BJ (cell line): ENCODE data around the gene CTNNA2. TPM values are rescaled to one million over a fixed set of nuclear protein-coding genes. Genes with fewer than 3 reads are reported as not detected.

Experiments used
- CTCF ChIA-PET: fragments of 350-600 bp; formaldehyde crosslinking; extraction: SDS; loops from one replicate; lab custom pipeline; 2021; ENCODE audit warnings: antibody characterized with exemption, inconsistent platforms; lab: Yijun Ruan, JAX
- POLR2A ChIA-PET: fragments of 300-600 bp; sonication (Branson Sonifier 250); formaldehyde crosslinking; extraction: SDS; loops from one replicate; lab custom pipeline; 2021; ENCODE audit warnings: antibody characterized with exemption; lab: Charles Lee
- DNase-seq: peaks from one replicate; pipeline ENCODE4 v3.0.0-alpha.2; 2011; ENCODE audit warnings: low read depth
- H3K27me3 ChIP-seq: 2 replicates; pipeline ENCODE4 v1.6.0; 2011; ENCODE audit warnings: low read length; ENCODE audit not compliant: control insufficient read depth, insufficient read depth
- H3K36me3 ChIP-seq: 2 replicates; pipeline ENCODE4 v1.5.1; 2011; ENCODE audit warnings: low read length; ENCODE audit not compliant: control insufficient read depth, insufficient read depth
- H3K4me3 ChIP-seq: 2 replicates; pipeline ENCODE4 v1.5.1; 2011; ENCODE audit warnings: low read depth, mild to moderate bottlenecking, control low read depth, low read length
- CTCF ChIP-seq: IDR thresholded peaks from 2 replicates; pipeline ENCODE4 v1.5.1; 2011; ENCODE audit warnings: low read depth, mild to moderate bottlenecking, control low read depth, inconsistent platforms, low read length, moderate library complexity; ENCODE audit not compliant: insufficient read depth
- polyA plus RNA-seq: library from polyadenylated mRNA; depleted of rRNA; stranded (reverse); fragments of >200 nt; gene quantifications from 2 replicates; pipeline ENCODE4 v1.2.3, GENCODE V29; 2011

Gene CTNNA2
- polyA plus RNA-seq, 1 experiment, result not detected

- POLR2A ChIA-PET, result no interaction called here
- H3K4me3 ChIP-seq, result no peak overlapping the region
These were observed 1055.2 kb downstream of the CTNNA2 start for GRCh38 chr2:80568011-80568410.

GRCh38 chr2:80573167-80573566, 1060.3 kb downstream of the CTNNA2 start:
- ChIA-PET CTCF (no interaction called here), POLR2A (no interaction called here)
- H3K27me3 ChIP-seq, result no peaks in the 10 kb centered on the region
- no peaks in the 10 kb centered on the region for H3K36me3 ChIP-seq
- TF ChIP-seq CTCF, result no peak
- H3K4me3 ChIP-seq, result no peak overlapping the region
- DNase-seq, result no peak

More at GRCh38 chr2:80568011-80568410, 1055.2 kb downstream of the CTNNA2 start:
- H3K27me3 ChIP-seq, result no peaks in the 10 kb centered on the region
- TF ChIP-seq CTCF, result no peak
- H3K36me3 ChIP-seq, result no peaks in the 10 kb centered on the region
- DNase-seq, result no peak
- CTCF ChIA-PET, result no interaction called here

- CTCF ChIA-PET, result no interaction called here
- DNase-seq, result no peak
- POLR2A ChIA-PET, result no interaction called here
- H3K27me3 ChIP-seq, result no peaks in the 10 kb centered on the region
- H3K4me3 ChIP-seq, result no peak overlapping the region
- no peak for TF ChIP-seq CTCF
- no peaks in the 10 kb centered on the region for H3K36me3 ChIP-seq
These were observed 1061.1 kb downstream of the CTNNA2 start for GRCh38 chr2:80573950-80574349.

- no peaks in the 10 kb centered on the region for H3K36me3 ChIP-seq
- POLR2A ChIA-PET, result no interaction called here
- no peak overlapping the region for H3K4me3 ChIP-seq
- TF ChIP-seq CTCF, result no peak
- CTCF ChIA-PET, result no interaction called here
- no peak for DNase-seq
- H3K27me3 ChIP-seq, result no peaks in the 10 kb centered on the region
These were observed 1066.9 kb downstream of the CTNNA2 start for GRCh38 chr2:80579756-80580155.

- Histone ChIP-seq H3K4me3 (no peak overlapping the region), H3K36me3 (no peaks in the 10 kb centered on the region), H3K27me3 (no peaks in the 10 kb centered on the region)
- CTCF ChIA-PET, result interaction anchor here (0.9 kb wide), 1 partner anchor 31 kb away, joined by 3 read pairs; no protein-coding TSS in a partner anchor
- TF ChIP-seq CTCF, result no peak
- POLR2A ChIA-PET, result no interaction called here
- no peak for DNase-seq
These were observed 1078.4 kb downstream of the CTNNA2 start for GRCh38 chr2:80591233-80591632.
